Stimulated activated CD8-positive, alpha-beta memory T cell treated with anti-CD3 and anti-CD28 coated beads, Interleukin-4, amount 100 ng/mL, for 1 hour (primary cell): Measurements from ENCODE around the gene MT1B.

Source experiments
- DNase-seq, 2 donors: peaks; one replicate each; pipeline ENCODE4 v3.0.0-alpha.2; 2020; ENCODE audit warnings: low read depth in 2 of 2, low spot score in 1 of 2

Gene MT1B

DNA sequence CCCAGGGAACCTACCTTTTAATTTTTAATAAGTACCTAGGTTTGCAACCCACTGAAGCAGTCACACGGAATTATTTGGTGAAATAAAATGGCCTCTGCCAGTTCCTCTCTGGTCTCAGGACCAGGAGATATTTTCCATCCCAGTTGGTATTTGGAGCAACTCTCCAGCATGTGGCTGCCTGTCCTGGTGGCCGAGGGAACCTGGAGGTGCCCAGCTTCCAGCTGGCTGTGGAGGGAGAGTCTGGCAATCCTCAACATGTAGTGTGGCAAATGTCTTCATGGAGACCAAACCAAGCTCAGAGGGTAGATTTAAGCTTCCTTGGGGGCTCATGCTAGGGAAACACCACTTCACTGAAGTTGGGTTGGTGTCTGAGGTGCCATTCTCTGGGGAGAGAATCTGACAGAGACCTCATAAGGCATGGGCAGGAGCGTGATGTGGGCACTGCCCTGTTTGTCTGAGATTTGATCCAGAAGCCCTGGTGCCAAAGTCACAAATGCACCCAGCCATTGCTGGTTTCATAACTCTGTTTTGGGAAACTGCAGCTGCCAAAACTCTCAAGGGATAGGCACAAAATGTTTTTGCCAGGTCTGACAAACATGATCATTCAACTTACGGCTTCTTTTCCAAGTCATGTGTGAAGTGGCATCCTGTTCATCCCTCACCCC lies 33.4 kb downstream of the MT1B start:
- no peak for DNase-seq

DNA sequence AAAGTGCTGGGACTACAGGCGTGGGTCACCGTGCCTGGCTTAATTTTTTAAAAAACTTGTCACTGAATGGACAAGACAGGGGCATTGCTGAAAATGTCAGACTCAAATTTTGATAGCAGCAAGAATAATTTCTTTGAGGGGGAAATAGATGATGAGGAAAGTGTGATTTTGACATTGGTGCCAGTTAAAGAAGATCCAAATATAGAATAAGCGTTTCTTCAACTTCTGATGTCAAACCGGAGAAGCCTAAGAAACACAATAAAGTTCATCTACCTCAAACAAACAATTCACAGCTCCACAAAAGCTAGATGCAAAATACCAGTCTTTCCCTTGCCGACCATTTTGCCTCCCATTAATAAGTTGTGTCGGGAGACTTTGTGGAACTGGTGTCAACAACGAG lies 35.1 kb downstream of the MT1B start:
- no peak for DNase-seq

DNA sequence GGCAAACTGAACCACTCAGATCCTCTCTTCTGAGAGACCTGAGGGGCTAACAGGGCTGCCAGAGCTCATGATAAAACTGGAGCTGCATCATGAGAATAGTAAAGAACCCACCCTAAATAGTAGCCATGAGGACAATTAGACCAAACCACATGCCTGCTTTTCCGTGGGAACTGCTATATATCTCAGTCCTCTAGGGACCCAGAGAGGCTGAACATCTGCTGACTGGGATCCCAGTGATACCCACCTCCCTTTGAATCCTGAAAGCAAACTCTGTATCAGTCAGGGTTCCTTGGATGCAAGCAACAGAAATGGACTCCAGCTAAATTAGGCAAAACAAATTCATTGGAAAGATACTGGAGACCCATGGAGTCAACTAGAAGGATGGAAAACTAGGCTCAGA lies 37.1 kb downstream of the MT1B start:
- DNase-seq, result no peak

DNA sequence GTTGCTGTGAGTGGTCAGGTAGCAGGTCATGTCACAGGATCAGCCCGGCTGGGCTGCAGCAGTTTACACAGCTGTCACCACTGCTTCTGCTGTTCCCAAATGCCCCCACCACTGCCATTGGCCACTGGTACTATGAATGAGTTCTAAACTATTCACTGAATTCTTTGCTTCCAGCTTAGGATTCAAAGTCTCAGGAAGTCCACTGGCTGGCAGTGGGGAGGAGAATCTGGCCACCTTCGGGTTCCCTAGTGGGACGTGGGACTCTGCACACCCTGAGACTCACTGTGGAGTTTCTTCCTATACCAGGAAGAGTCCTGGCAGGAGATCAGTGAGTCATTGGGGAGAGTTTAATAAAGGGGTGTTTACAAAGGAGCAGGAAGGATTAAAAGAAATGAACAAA lies 37.5 kb downstream of the MT1B start:
- no peak for DNase-seq

DNA sequence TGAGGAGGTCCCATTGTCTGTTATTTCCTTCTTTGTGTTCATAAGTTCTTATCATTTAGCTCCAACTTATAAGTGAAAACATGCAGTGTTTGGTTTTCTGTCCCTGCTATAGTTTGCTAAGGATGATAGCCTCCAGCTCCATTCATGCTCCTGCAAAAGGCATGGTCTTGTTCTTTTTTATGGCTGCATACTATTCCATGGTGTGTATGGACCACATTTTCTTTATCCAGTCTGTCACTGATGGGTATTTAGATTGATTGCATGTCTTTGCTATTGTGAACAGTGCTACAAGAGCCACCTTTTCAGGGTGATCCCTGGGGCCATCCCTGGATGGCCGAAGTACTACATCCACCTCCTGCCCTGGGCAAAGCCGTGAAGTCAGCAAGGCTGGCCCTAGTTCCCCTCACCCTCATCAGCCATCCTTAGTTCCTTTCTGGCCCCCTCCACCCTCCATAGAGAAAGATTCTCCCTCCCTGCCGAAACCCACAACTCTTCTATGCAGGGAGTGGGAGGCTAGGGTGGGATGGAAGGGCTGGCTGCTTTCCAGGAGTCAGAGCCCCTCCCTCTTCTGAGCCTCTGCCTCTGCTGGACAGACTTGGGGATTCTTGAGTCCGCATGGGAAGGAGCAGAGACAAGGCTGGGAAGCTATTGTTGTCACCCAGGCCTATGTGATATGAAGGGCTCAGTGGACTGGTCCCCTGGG lies 38.9 kb downstream of the MT1B start:
- no peak for DNase-seq

DNA sequence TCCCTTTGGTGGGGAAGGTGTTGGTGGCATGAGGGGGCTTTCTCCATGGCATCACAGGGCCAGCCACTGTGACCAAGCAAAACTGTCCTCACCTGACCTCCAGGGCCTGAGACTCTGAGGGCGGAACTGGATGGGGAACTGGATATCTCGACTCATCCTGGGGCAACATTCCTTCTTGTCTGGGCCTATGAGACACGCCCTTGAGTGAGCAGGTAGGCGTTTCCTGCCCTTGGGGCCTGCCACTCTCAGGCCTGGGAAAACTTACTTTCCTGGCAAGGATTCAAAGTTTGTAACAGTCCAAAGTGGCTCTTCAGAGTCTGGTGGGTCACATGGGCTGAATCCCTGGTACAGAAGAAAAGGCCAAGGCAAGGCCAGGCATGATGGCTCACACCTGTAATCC lies 40.2 kb downstream of the MT1B start:
- DNase-seq, result no peak

DNA sequence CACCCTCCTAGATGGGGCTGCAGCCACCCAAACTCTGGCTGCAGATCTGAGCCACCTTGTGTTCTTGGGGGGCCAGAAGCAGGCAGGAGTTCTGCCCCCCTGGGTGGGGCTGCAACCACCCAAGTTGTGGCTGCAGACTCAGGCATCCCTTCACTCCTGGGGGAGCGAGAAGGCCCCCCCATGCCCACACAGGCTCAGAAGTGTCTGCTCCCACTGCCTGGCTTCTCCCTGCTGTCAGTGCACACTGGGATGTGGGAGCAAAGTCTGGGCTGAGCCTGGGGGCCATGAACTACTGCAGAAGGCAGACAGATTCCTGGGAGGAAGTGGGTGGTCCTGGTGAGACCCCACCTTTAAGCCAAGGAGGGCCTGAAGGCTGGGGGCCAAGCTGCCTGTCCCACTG lies 43.6 kb downstream of the MT1B start:
- no peak for DNase-seq

DNA sequence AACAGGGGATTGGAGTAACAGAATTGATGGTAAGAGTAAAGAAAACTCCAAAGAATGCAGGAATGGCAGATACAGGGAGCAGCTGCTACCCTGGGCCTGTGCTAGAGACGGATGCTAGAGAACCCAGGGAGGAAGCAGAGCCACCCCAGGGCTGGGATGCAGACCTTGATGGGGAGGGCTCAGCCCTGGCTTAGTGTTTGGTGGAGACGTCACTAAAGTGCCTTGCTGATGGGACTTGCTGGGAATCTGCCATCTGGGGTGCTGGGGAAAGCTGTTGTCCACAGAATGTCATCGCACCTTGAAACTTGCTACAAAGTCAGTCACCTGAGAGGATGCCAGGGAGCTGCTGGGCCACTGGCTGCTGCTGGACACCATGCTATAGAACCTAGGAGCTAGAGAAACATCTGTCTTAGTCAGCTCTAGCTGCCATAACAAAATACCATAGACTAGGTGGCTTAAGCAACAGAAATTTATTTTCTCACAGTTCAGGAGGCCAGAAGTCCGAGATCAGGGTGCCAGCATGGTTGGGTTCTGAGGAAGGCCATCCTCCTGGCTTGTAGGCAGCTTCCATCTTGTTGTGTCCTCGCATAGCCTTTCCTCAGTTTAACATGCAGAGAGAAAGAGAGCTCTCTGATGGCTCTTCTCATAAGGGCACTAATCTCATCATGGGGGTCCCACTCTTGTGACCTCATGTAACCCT lies 45.9 kb downstream of the MT1B start:
- no peak for DNase-seq

DNA sequence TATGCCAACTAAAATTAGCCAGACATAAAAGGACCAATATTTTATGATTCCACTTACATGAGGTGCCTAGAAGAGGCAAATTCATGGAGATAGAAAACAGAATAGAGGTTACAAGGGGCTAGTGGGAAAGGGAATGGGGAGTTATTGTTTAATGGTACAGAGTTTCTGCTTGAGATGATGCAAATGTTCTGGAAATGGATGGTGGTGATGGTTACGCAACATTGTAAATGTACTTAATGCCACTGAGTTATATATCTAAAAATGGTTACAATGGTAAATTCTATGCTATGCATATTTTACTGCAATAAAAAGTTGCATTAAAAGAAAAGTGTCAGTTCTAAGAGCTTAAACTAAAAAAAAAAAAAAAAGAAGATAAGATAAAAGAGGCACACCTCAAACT lies 48.5 kb downstream of the MT1B start:
- no peak for DNase-seq

DNA sequence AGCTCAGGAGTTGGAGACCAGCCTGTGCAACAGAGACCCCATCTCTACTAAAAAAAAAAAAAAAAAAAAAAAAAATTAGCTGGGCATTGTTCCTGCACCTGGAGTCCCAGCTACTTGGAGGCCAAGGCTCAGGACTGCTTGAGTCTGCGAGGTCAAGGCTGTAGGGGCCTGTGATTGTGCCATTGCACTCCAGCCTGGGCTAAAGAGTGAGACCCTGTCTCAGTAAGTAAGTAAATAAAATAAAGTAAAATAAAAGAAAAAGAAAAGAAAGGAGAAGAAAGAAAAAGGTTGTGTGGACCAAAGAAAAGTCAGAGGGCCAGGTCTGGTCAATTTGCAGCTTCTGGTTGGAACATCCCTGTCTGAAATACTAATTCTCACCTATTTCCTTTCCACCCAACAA lies 48.9 kb downstream of the MT1B start:
- DNase-seq, result no peak

DNA sequence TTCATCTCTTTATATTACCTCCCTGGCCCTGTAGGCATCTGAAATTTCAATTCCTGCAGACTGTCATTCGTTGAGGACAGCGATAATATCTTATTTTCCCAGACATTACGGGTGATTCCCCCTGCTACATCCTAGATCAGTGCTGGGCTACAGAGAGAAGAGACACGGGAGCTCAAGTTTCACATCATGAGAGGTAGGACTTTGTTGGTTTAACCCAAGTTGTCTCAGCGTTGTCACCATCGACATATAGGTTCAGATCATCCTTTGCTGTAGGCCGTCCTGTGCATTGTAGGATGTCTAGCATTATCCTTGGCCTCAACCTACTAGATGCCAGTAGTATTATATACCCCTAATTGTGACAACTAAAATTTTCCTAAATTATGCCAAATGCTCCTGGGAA lies 49.8 kb downstream of the MT1B start:
- no peak for DNase-seq
